Aorta (tissue), 5 donors: ENCODE measurements around the gene C16orf74. TPM values are rescaled to one million over a fixed set of nuclear protein-coding genes. Genes with fewer than 3 reads are reported as not detected.
A peak's percentile ranks its signal among the peaks of the same experiment; 100 is the strongest.

Experiments
- ATAC-seq: fragments of 200-7000 bp; cut with Tn5 transposase; one replicate; pipeline ENCODE4 v1.9.1; 2022; ENCODE audit warnings: moderate library complexity; ENCODE audit not compliant: low FRiP score
- DNase-seq, 2 donors: peaks; one replicate each; pipeline ENCODE4 v3.0.0-alpha.2; 2020
- H3K27ac ChIP-seq, 2 donors: one replicate each; pipeline ENCODE4 v1.5.1; 2013; ENCODE audit warnings: low read length in 2 of 2, mild to moderate bottlenecking in 2 of 2, moderate library complexity in 2 of 2, control low read depth in 1 of 2, inconsistent platforms in 1 of 2, low read depth in 1 of 2
- H3K27me3 ChIP-seq, 2 donors: one replicate each; pipeline ENCODE4 v1.6.1; 2013; ENCODE audit warnings: control low read depth in 1 of 2, low read length in 1 of 2, mild to moderate bottlenecking in 1 of 2, moderate library complexity in 1 of 2; ENCODE audit not compliant: insufficient read depth in 2 of 2, control insufficient read depth in 1 of 2
- H3K36me3 ChIP-seq, 2 donors: one replicate each; pipeline ENCODE4 v1.6.1; 2013; ENCODE audit warnings: control low read depth in 1 of 2, low read length in 1 of 2, mild to moderate bottlenecking in 1 of 2; ENCODE audit not compliant: insufficient read depth in 2 of 2, control insufficient read depth in 1 of 2
- H3K4me1 ChIP-seq, 2 donors: one replicate each; pipeline ENCODE4 v1.6.1; 2013; ENCODE audit warnings: low read length in 2 of 2, control low read depth in 1 of 2, mild to moderate bottlenecking in 1 of 2, moderate library complexity in 1 of 2; ENCODE audit not compliant: insufficient read depth in 2 of 2, control insufficient read depth in 1 of 2
- H3K4me3 ChIP-seq, 2 donors: one replicate each; pipeline ENCODE4 v1.5.1; 2013; ENCODE audit warnings: low read length in 2 of 2, control low read depth in 1 of 2, mild to moderate bottlenecking in 1 of 2
- H3K9me3 ChIP-seq: one replicate; pipeline ENCODE4 v1.6.1; 2013; ENCODE audit warnings: mild to moderate bottlenecking, low read length; ENCODE audit not compliant: control insufficient read depth
- WGBS, 2 donors: extraction: QIAGEN DNeasy Blood & Tissue Kit; methylation state at CpG; one replicate each; pipeline ENCODE4 v1.1.7; 2013; 5-methylcytosine and 5-hydroxymethylcytosine counted together
- intact Hi-C, 2 donors: fragments of 100-400 bp; cut with DNase I; formaldehyde crosslinking; loops; one replicate each; pipeline versions ENCODE4 v1.14.2 to v1.15.0; 2022
- microRNA-seq, 2 donors: library from miRNA; unstranded; fragments of <30 nt; microRNA quantifications; one replicate each; pipeline ENCODE4 v1.2.0, GENCODE V29; 2020
- polyA plus RNA-seq, 2 donors: library from polyadenylated mRNA; stranded (reverse); fragments of 200-250 nt; gene quantifications; one replicate each; pipeline ENCODE4 v1.2.3, GENCODE V29; 2013
- total RNA-seq, 2 donors: library from RNA; stranded (reverse); fragmentation: NEBNext Ultra II Directional; extraction: Animal tissue kit (Norgen Biotek cat#: 25700); gene quantifications; one replicate each; pipeline ENCODE4 v1.2.1, GENCODE V29; 2021
- donor health status: healthy with polysubstance abuse.
- donor health status: Bipolar disorder and iron deficiency.
- donor health status: DM: no; HTN: no; CAD: no.
- donor health status: DM: no; HTN: no; CAD: no.
- donor health status: DM: yes; HTN: yes; CAD: no.

C16orf74 gene
- total and polyA plus RNA-seq, 4 donors, result 0.87 TPM; not detected in 3

GRCh38 chr16:85658504-85659326 is 92.2 kb downstream of the C16orf74 start:
- whole genome bisulfite sequencing, 2 donors, result 91 to 94% methylated on average over 18 of the region's 18 CpGs
- no peaks in the 10 kb centered on the region for H3K4me1 ChIP-seq
- ATAC-seq (no peak), DNase-seq (peak in 1 of 2 donors; percentile 38)
- no peak overlapping the region for H3K4me3 ChIP-seq
- H3K27me3 ChIP-seq, result no peaks in the 10 kb centered on the region
- no peak overlapping the region for H3K27ac ChIP-seq
- H3K36me3 ChIP-seq, result peaks cover 0 to 16% of the 10 kb centered on the region in 2 donors
- intact Hi-C loops, result no loop called here
- no peaks in the 10 kb centered on the region for H3K9me3 ChIP-seq

GRCh38 chr16:85657996-85658395 is 92.9 kb downstream of the C16orf74 start:
- Histone ChIP-seq H3K4me1 (no peaks in the 10 kb centered on the region), H3K27me3 (no peaks in the 10 kb centered on the region), H3K36me3 (peaks cover 0 to 10% of the 10 kb centered on the region in 2 donors), H3K9me3 (no peaks in the 10 kb centered on the region), H3K27ac (no peak overlapping the region), H3K4me3 (no peak overlapping the region)
- peak in 1 of 2 donors; percentile 34 for DNase-seq
- 93 to 95% methylated on average over 3 of the region's 3 CpGs for WGBS, 2 donors
- ATAC-seq, result no peak
- intact Hi-C loops, result no loop called here

Small RNAs within 50 kb of the gene (microRNA-seq; reads per million reads assigned to microRNA genes)
- 0 to 0.60 reads per million in 2 donors for gene MIR1910

Other genes starting within 250 kb of the C16orf74 start
- 100 to 1,000 TPM in 1 of 2 donors, 10 to 100 TPM in 1; 59.7 to 111 TPM for gene GSE1, start 137.8 kb downstream of the C16orf74 start, total RNA-seq
- 10 to 100 TPM in 1 of 2 donors, 1 to 10 TPM in 1; 3.9 to 11.7 TPM for gene GSE1, start 137.8 kb downstream of the C16orf74 start, polyA plus RNA-seq
- gene GINS2, start 62.1 kb downstream of the C16orf74 start, total RNA-seq, result under 1 TPM; 0.60 to 0.71 TPM
- under 1 TPM; 0.23 to 0.75 TPM for gene GINS2, start 62.1 kb downstream of the C16orf74 start, polyA plus RNA-seq
- 10 to 100 TPM; 18.7 to 19.2 TPM for gene EMC8, start 48.4 kb upstream of the C16orf74 start, total RNA-seq
- 10 to 100 TPM; 14.5 to 23.0 TPM for gene EMC8, start 48.4 kb upstream of the C16orf74 start, polyA plus RNA-seq
- 100 to 1,000 TPM; 245 to 289 TPM for gene COX4I1, start 48.6 kb upstream of the C16orf74 start, total RNA-seq
- 1,000 to 10,000 TPM in 1 of 2 donors, 100 to 1,000 TPM in 1; 549 to 1,007 TPM for gene COX4I1, start 48.6 kb upstream of the C16orf74 start, polyA plus RNA-seq
- 10 to 100 TPM; 12.5 to 25.2 TPM for gene IRF8, start 148.1 kb upstream of the C16orf74 start, total RNA-seq
- 10 to 100 TPM in 1 of 2 donors, 1 to 10 TPM in 1; 3.7 to 13.3 TPM for gene IRF8, start 148.1 kb upstream of the C16orf74 start, polyA plus RNA-seq